Osteoblast (primary cell): ENCODE data around the gene TTLL1. TPM values are rescaled to one million over a fixed set of nuclear protein-coding genes. Genes with fewer than 3 reads are reported as not detected.

Experiments used
- DNase-seq: peaks from one replicate; pipeline ENCODE4 v3.0.0; 2011; ENCODE audit warnings: low spot score, mixed read lengths; ENCODE audit not compliant: insufficient read length; ENCODE audit errors: missing footprints
- H2AFZ ChIP-seq: 2 replicates; pipeline ENCODE4 v1.6.0; 2011; ENCODE audit warnings: mild to moderate bottlenecking, low read length
- H3K27ac ChIP-seq: 2 replicates; pipeline ENCODE4 v1.5.1; 2011; ENCODE audit warnings: mild to moderate bottlenecking, low read depth, low read length, moderate library complexity
- H3K27me3 ChIP-seq: 2 replicates; pipeline ENCODE4 v1.6.0; 2012; ENCODE audit warnings: mild to moderate bottlenecking, control low read depth, inconsistent platforms, low read length, moderate library complexity; ENCODE audit not compliant: insufficient read depth
- H3K36me3 ChIP-seq: 2 replicates; pipeline ENCODE4 v1.5.1; 2011; ENCODE audit warnings: mild to moderate bottlenecking, low read length, control low read depth, moderate library complexity; ENCODE audit not compliant: insufficient read depth
- H3K4me1 ChIP-seq: 2 replicates; pipeline ENCODE4 v1.5.1; 2011; ENCODE audit warnings: mild to moderate bottlenecking, low read length, control low read depth, moderate library complexity; ENCODE audit not compliant: insufficient read depth
- H3K4me2 ChIP-seq: 2 replicates; pipeline ENCODE4 v1.6.0; 2011; ENCODE audit warnings: mild to moderate bottlenecking, low read length; ENCODE audit not compliant: insufficient read depth
- H3K4me3 ChIP-seq: fragments of 200-600 bp; sonication (generic); 3 replicates; pipeline ENCODE4 v1.5.1; 2012; ENCODE audit warnings: mild to moderate bottlenecking, low read length, inconsistent platforms; ENCODE audit not compliant: insufficient read depth
- H3K79me2 ChIP-seq: 2 replicates; pipeline ENCODE4 v1.6.0; 2012; ENCODE audit warnings: mild to moderate bottlenecking, low read length, control low read depth, inconsistent platforms; ENCODE audit not compliant: insufficient read depth
- H3K9me3 ChIP-seq: 2 replicates; pipeline ENCODE4 v1.5.1; 2011; ENCODE audit warnings: low read depth, low read length, control low read depth
- H4K20me1 ChIP-seq: 2 replicates; pipeline ENCODE4 v1.6.0; 2012; ENCODE audit warnings: mild to moderate bottlenecking, low read length, control low read depth; ENCODE audit not compliant: insufficient read depth
- CTCF ChIP-seq: IDR thresholded peaks from 2 replicates; pipeline ENCODE4 v1.5.1; 2011; ENCODE audit warnings: mild to moderate bottlenecking, low read depth, low read length, moderate library complexity; ENCODE audit errors: extremely low read depth
- total RNA-seq: library from RNA; depleted of rRNA; stranded (reverse); fragments of >200 nt; gene quantifications from 2 replicates; pipeline ENCODE4 v1.2.3, GENCODE V29; 2012

Gene TTLL1
- 15.9 and 20.0 TPM in 2 replicates for total RNA-seq

GRCh38 chr22:43088984-43089717 lies at the start of gene TTLL1:
TSS of gene TTLL1 (minus strand) at chr22:43089391. CDS start at chr22:43075586, 13,805 bp downstream.
- H3K9me3 ChIP-seq: no peaks in the 10 kb centered on the region
- H4K20me1 ChIP-seq: no peaks in the 10 kb centered on the region
- H3K79me2 ChIP-seq: peaks cover 5% of the 10 kb centered on the region
- H3K4me1 ChIP-seq: no peaks in the 10 kb centered on the region
- peak within 1 kb of the TSS; percentile 99 for H3K4me2 ChIP-seq
- peak within 1 kb of the TSS; percentile 96 for H3K4me3 ChIP-seq
- peak; percentile 99 for DNase-seq
- H3K27ac ChIP-seq: peak within 1 kb of the TSS; percentile 71
- H2AFZ ChIP-seq: peak within 1 kb of the TSS; percentile 97
- H3K27me3 ChIP-seq: no peaks in the 10 kb centered on the region
- peaks cover 5% of the 10 kb centered on the region for H3K36me3 ChIP-seq
- peak; percentile 7 for TF ChIP-seq CTCF

- Histone ChIP-seq H3K27ac (no peak overlapping the region), H3K27me3 (no peaks in the 10 kb centered on the region), H4K20me1 (no peaks in the 10 kb centered on the region), H3K9me3 (no peaks in the 10 kb centered on the region), H3K4me3 (no peak overlapping the region), H2AFZ (no peak overlapping the region), H3K36me3 (peaks cover 46% of the 10 kb centered on the region), H3K79me2 (peaks cover 11% of the 10 kb centered on the region), H3K4me2 (no peak overlapping the region), H3K4me1 (peaks cover 1% of the 10 kb centered on the region)
- TF ChIP-seq CTCF: no peak
- no peak for DNase-seq
Observed at GRCh38 chr22:43136801-43137200, 47.6 kb upstream of the TTLL1 start.

GRCh38 chr22:43136255-43136654 lies 47.1 kb upstream of the TTLL1 start:
- Histone ChIP-seq H3K79me2 (peaks cover 8% of the 10 kb centered on the region), H2AFZ (no peak overlapping the region), H3K4me2 (no peak overlapping the region), H3K9me3 (no peaks in the 10 kb centered on the region), H3K4me1 (no peaks in the 10 kb centered on the region), H3K4me3 (no peak overlapping the region), H3K27ac (no peak overlapping the region), H3K36me3 (peaks cover 50% of the 10 kb centered on the region), H3K27me3 (no peaks in the 10 kb centered on the region), H4K20me1 (no peaks in the 10 kb centered on the region)
- peak; percentile 56 for TF ChIP-seq CTCF
- peak; percentile 90 for DNase-seq

GRCh38 chr22:43135565-43135964 lies 46.4 kb upstream of the TTLL1 start:
- no peaks in the 10 kb centered on the region for H4K20me1 ChIP-seq
- no peak for TF ChIP-seq CTCF
- no peaks in the 10 kb centered on the region for H3K27me3 ChIP-seq
- H3K27ac ChIP-seq: no peak overlapping the region
- no peak overlapping the region for H2AFZ ChIP-seq
- no peak for DNase-seq
- peaks cover 3% of the 10 kb centered on the region for H3K79me2 ChIP-seq
- H3K4me1 ChIP-seq: no peaks in the 10 kb centered on the region
- H3K4me2 ChIP-seq: no peak overlapping the region
- no peaks in the 10 kb centered on the region for H3K9me3 ChIP-seq
- no peak overlapping the region for H3K4me3 ChIP-seq
- peaks cover 50% of the 10 kb centered on the region for H3K36me3 ChIP-seq
